ENCODE measurements around the gene ATPAF2.

ATPAF2 gene

GRCh38 chr17:18039535-18040260 is 730 bp upstream of the ATPAF2 start:
- no peak for DNase-seq

GRCh38 chr17:18038149-18038850 is 668 bp downstream of the ATPAF2 start:
- no peak for DNase-seq

- DNase-seq = no peak
Measured at GRCh38 chr17:18037486-18037885, 1.5 kb downstream of the ATPAF2 start.

GRCh38 chr17:18035704-18036103 is 3.3 kb downstream of the ATPAF2 start:
- no peak for DNase-seq

GRCh38 chr17:18033442-18034099 is 5.4 kb downstream of the ATPAF2 start:
- peak; percentile 63 for DNase-seq

GRCh38 chr17:18031955-18032354 is 7.0 kb downstream of the ATPAF2 start:
- DNase-seq = no peak

GRCh38 chr17:18028952-18029540 is 9.9 kb downstream of the ATPAF2 start:
- DNase-seq = no peak

GRCh38 chr17:18028114-18028951 is 10.6 kb downstream of the ATPAF2 start:
- no peak for DNase-seq

GRCh38 chr17:18027280-18027679 is 11.7 kb downstream of the ATPAF2 start:
- DNase-seq = no peak

- peak; percentile 37 for DNase-seq
Measured at GRCh38 chr17:18025945-18026776, 12.8 kb downstream of the ATPAF2 start.

GRCh38 chr17:18025241-18025944 is 13.6 kb downstream of the ATPAF2 start:
- no peak for DNase-seq

GRCh38 chr17:18021372-18021771 is 17.6 kb downstream of the ATPAF2 start:
- DNase-seq = no peak

GRCh38 chr17:18020971-18021370 is 18.0 kb downstream of the ATPAF2 start:
- no peak for DNase-seq

GRCh38 chr17:18019838-18020154 is 19.2 kb downstream of the ATPAF2 start:
- DNase-seq = no peak

GRCh38 chr17:18018411-18018921 is 20.5 kb downstream of the ATPAF2 start:
- DNase-seq = no peak

GRCh38 chr17:18017958-18018357 is 21.0 kb downstream of the ATPAF2 start:
- DNase-seq = no peak

- DNase-seq = no peak
Measured at GRCh38 chr17:18016426-18016825, 22.5 kb downstream of the ATPAF2 start.

GRCh38 chr17:18015593-18015992 is 23.4 kb downstream of the ATPAF2 start:
- DNase-seq = no peak

GRCh38 chr17:18014006-18014405 is 25.0 kb downstream of the ATPAF2 start:
- no peak for DNase-seq

- no peak for DNase-seq
Measured at GRCh38 chr17:18011286-18011685, 27.7 kb downstream of the ATPAF2 start.

All from DMS153 (cell line).